Loucy (cell line): ENCODE data around the gene BIK.

Source experiments
- H2AFZ ChIP-seq: fragments of 200-600 bp; sonication (generic); 2 replicates; pipeline ENCODE4 v1.6.0; 2016; ENCODE audit warnings: antibody characterized with exemption, mild to moderate bottlenecking, low read length, moderate library complexity
- H3F3A ChIP-seq: fragments of 200-600 bp; 2 replicates; pipeline ENCODE4 v1.6.0; 2016; ENCODE audit warnings: antibody characterized with exemption, low read depth, mild to moderate bottlenecking
- H3K27me3 ChIP-seq: fragments of 200-600 bp; sonication (generic); 2 replicates; pipeline ENCODE4 v1.6.1; 2014; ENCODE audit warnings: low read length, mild to moderate bottlenecking; ENCODE audit not compliant: insufficient read depth, poor library complexity, severe bottlenecking
- H3K36me3 ChIP-seq: fragments of 200-600 bp; sonication (generic); 2 replicates; pipeline ENCODE4 v1.6.1; 2016; ENCODE audit warnings: low read length; ENCODE audit not compliant: insufficient read depth
- H3K4me1 ChIP-seq: fragments of 200-600 bp; sonication (generic); 2 replicates; pipeline ENCODE4 v1.5.1; 2014; ENCODE audit warnings: low read length, mild to moderate bottlenecking; ENCODE audit not compliant: insufficient read depth, poor library complexity, severe bottlenecking
- H3K4me2 ChIP-seq: fragments of 200-600 bp; sonication (generic); 2 replicates; pipeline ENCODE4 v1.6.0; 2014; ENCODE audit warnings: antibody characterized with exemption, low read length, low read depth, mild to moderate bottlenecking; ENCODE audit not compliant: poor library complexity, severe bottlenecking
- H3K4me3 ChIP-seq: fragments of 200-600 bp; sonication (generic); 2 replicates; pipeline ENCODE4 v1.5.1; 2014; ENCODE audit warnings: low read length, mild to moderate bottlenecking, mixed read lengths; ENCODE audit not compliant: poor library complexity, severe bottlenecking
- H3K79me2 ChIP-seq: fragments of 200-600 bp; sonication (generic); 2 replicates; pipeline ENCODE4 v1.6.1; 2014; ENCODE audit warnings: low read length; ENCODE audit not compliant: insufficient read depth
- H3K9ac ChIP-seq: fragments of 200-600 bp; sonication (generic); 2 replicates; pipeline ENCODE4 v1.6.0; 2014; ENCODE audit warnings: mild to moderate bottlenecking, low read depth, low read length, moderate library complexity; ENCODE audit not compliant: poor library complexity, severe bottlenecking
- H3K9me2 ChIP-seq: fragments of 200-600 bp; sonication (generic); replicated peaks from 2 replicates; pipeline ENCODE4 v1.6.1; 2016; ENCODE audit warnings: low read depth, low read length, mixed read lengths
- H3K9me3 ChIP-seq: fragments of 200-600 bp; sonication (generic); 2 replicates; pipeline ENCODE4 v1.6.1; 2014; ENCODE audit warnings: mild to moderate bottlenecking, antibody characterized with exemption, low read length, low read depth; ENCODE audit not compliant: insufficient read depth
- H4K20me1 ChIP-seq: fragments of 200-600 bp; sonication (generic); 2 replicates; pipeline ENCODE4 v1.6.0; 2014; ENCODE audit warnings: antibody characterized with exemption, low read length, mild to moderate bottlenecking; ENCODE audit not compliant: insufficient read depth, poor library complexity, severe bottlenecking
- CTCF ChIP-seq: fragments of 200-600 bp; sonication (generic); conservative IDR thresholded peaks from 2 replicates; pipeline ENCODE4 v1.5.1; 2014; ENCODE audit warnings: mild to moderate bottlenecking, antibody characterized with exemption, low read length
- EZH2phosphoT487 ChIP-seq: fragments of 200-600 bp; IDR thresholded peaks from 2 replicates; pipeline ENCODE4 v1.6.1; 2018; ENCODE audit warnings: antibody characterized with exemption, mild to moderate bottlenecking, moderate library complexity, borderline replicate concordance

BIK gene

GRCh38 chr22:43110444-43110926, at the start of gene BIK:
TSS of gene BIK (plus strand) at chr22:43110750. CDS start at chr22:43124023, 13,273 bp downstream.
- H3K79me2 ChIP-seq, result no peaks in the 10 kb centered on the region
- peak within 1 kb of the TSS; percentile 55 for H3K9ac ChIP-seq
- H3K4me3 ChIP-seq, result peak within 1 kb of the TSS; percentile 78
- H3K4me2 ChIP-seq, result peak within 1 kb of the TSS; percentile 84
- peaks cover 6% of the 10 kb centered on the region for H3K27me3 ChIP-seq
- H4K20me1 ChIP-seq, result no peaks in the 10 kb centered on the region
- H3K9me2 ChIP-seq, result no peaks in the 10 kb centered on the region
- TF ChIP-seq EZH2phosphoT487, result no peak
- peak; percentile 40 for TF ChIP-seq CTCF
- peaks cover 11% of the 10 kb centered on the region for H3K4me1 ChIP-seq
- H3K36me3 ChIP-seq, result no peaks in the 10 kb centered on the region
- H3F3A ChIP-seq, result no peaks in the 10 kb centered on the region
- H2AFZ ChIP-seq, result peak within 1 kb of the TSS; percentile 89
- H3K9me3 ChIP-seq, result no peaks in the 10 kb centered on the region

GRCh38 chr22:43066134-43066533, 44.4 kb upstream of the BIK start:
- no peak for TF ChIP-seq CTCF
- no peak for TF ChIP-seq EZH2phosphoT487
- Histone ChIP-seq H4K20me1 (no peaks in the 10 kb centered on the region), H3K4me3 (no peak overlapping the region), H3K79me2 (no peaks in the 10 kb centered on the region), H2AFZ (no peak overlapping the region), H3K9me3 (no peaks in the 10 kb centered on the region), H3K4me2 (no peak overlapping the region), H3K36me3 (no peaks in the 10 kb centered on the region), H3F3A (no peaks in the 10 kb centered on the region), H3K9ac (no peak overlapping the region), H3K27me3 (no peaks in the 10 kb centered on the region), H3K4me1 (no peaks in the 10 kb centered on the region), H3K9me2 (no peaks in the 10 kb centered on the region)

GRCh38 chr22:43066844-43067385, 43.6 kb upstream of the BIK start:
- Histone ChIP-seq H2AFZ (no peak overlapping the region), H3K9ac (no peak overlapping the region), H3K9me3 (no peaks in the 10 kb centered on the region), H3F3A (no peaks in the 10 kb centered on the region), H3K4me1 (no peaks in the 10 kb centered on the region), H3K79me2 (no peaks in the 10 kb centered on the region), H3K4me3 (no peak overlapping the region), H4K20me1 (no peaks in the 10 kb centered on the region), H3K36me3 (no peaks in the 10 kb centered on the region), H3K4me2 (no peak overlapping the region), H3K9me2 (no peaks in the 10 kb centered on the region), H3K27me3 (no peaks in the 10 kb centered on the region)
- TF ChIP-seq CTCF, result no peak
- TF ChIP-seq EZH2phosphoT487, result no peak
